ENCODE results near the gene NCOA3.

GRCh38 chr20:47493963-47494293, 7.8 kb upstream of the NCOA3 start:
- TF ChIP-seq CTCF (conservative IDR thresholded peaks at IDR 0.05; ENCODE audit: low read depth in 2 of 2): no peak
- no peak for TF ChIP-seq NANOG (IDR thresholded peaks at IDR 0.05; ENCODE audit: borderline replicate concordance)
- no peak for TF ChIP-seq JUNB (IDR thresholded peaks at IDR 0.05; ENCODE audit: unreplicated experiment)
- TF ChIP-seq EZH2phosphoT487 (IDR thresholded peaks at IDR 0.05; ENCODE audit: unreplicated experiment): no peak
- TF ChIP-seq REST (IDR thresholded peaks at IDR 0.05; ENCODE audit: unreplicated experiment): no peak
- no peak for TF ChIP-seq POLR2AphosphoS5 (IDR thresholded peaks at IDR 0.05; ENCODE audit: low read depth)
- no peak for TF ChIP-seq CREB1 (CRISPR knock-in tag; IDR thresholded peaks at IDR 0.05; ENCODE audit: low read depth)

All from GM23338 (cell line).